Right kidney (tissue), 1 donor: Measurements from ENCODE around the gene CPNE7.
"Not testable (repeated sequence)": the region's sequence is repeated elsewhere in the genome, so short reads cannot be mapped to it uniquely, and the experiment has no call there.

Experiments
- DNase-seq: peaks from one replicate; pipeline ENCODE4 v3.0.0-alpha.2; 2016

The CPNE7 gene

GRCh38 chr16:89567656-89568594, 7.6 kb upstream of the CPNE7 start:
- DNase-seq, result no peak

GRCh38 chr16:89569506-89570341, 5.8 kb upstream of the CPNE7 start:
- DNase-seq, result no peak

DNA sequence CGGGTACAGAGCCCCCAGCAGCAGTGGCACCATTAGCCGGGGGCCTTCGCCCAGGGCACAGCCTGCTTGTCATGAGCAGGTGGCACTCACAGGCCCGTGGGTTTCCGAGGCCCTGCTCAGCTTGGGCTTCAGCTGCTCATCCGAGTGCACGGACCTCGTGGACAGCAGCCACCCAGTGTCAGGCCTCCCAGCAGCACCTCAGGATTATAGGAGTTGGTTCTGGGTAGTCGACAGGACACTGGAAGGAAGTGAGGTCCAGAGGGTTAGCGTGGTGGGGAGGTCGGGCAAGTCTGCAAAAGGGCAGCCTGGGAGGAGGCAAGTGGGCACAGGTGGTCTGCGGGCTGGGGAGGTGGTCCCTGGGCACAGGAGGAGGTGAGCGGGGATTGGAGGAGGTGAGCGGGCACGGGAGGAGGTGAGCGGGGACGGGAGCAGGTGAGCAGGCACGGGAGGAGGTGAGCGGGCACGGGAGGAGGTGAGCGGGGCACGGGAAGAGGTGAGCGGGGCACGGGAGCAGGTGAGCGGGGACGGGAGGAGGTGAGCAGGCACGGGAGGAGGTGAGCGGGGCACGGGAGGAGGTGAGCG, 5.1 kb upstream of the CPNE7 start:
- DNase-seq, result no peak

DNA sequence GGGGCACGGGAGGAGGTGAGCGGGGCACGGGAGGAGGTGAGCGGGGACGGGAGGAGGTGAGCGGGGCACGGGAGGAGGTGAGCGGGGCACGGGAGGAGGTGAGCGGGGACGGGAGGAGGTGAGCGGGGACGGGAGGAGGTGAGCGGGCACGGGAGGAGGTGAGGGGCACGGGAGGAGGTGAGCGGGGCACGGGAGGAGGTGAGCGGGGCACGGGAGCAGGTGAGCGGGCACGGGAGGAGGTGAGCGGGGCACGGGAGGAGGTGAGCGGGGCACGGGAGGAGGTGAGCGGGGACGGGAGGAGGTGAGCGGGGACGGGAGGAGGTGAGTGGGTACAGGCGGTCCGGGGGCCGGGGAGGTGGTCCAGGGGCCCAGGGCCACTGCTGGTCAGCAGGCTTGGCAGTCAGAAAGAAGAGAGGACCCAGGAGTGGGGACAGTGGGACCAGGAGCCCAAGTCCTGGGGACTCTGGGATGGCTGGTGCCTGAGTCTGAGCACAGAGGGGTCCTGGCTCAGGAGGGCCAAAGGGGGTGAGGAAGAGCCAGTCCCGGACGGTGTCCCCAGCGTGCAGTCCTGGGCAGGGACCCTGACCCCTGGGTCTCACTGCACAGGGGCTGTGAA, 4.5 kb upstream of the CPNE7 start:
- not testable (repeated sequence) for DNase-seq

- no peak for DNase-seq
Observed at GRCh38 chr16:89571636-89572035, 3.9 kb upstream of the CPNE7 start.

DNA sequence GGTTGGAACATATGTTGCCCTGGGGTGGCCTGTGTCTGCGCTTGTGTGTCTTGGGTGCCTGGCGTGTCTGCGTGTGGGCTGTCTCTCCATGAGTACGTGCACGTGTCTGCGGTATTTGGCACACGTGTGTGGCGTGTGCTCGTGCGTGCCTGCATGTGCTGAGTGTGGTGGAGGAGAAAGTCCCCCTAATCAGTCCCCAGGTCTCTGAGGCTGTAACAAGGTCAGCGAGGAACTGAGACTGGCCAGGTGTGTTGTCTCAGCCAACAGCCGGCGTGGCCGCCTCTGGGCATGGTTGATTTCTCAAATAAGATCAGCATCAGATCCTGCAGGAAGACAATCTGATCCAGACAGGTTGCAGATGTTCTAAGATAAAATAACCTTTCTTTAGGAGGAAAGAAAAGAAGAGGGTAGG, 3.5 kb upstream of the CPNE7 start:
- peak; percentile 21 for DNase-seq

DNA sequence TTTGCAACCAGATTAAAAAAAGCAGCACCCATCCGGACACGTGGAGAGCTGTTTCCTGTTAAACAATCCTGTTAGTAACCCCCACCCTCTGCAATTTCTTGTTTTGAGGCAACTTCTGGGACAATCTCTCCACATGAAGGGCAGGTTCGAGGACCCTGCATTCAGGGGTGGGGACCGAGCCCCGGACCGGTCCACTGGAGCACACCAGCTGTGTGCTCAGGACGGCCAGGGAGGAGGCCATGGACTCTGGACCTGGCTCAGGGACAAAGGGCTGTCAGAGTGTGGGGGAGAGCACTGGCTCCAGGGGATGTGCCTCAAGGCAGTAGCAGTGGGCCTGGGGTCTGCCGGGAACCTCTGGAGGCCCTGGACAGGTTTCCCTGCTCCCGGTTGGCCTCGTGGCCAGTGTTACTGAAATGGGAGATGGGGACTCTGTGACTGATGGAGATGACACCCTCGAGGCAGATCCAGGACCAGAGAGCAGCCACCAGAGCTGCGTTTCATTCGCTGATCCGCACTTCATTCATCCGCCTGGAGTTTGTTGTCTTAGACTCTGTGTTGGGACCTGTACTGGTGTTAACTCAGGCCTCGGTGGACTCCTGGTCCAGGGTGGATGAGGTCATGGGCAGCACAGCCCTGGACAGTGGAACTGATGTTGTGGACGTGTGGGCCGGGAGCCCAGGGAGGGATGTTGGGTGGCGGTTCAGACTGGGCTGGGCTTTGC, 2.9 kb upstream of the CPNE7 start:
- DNase-seq, result peak; percentile 35

- no peak for DNase-seq
Observed at GRCh38 chr16:89573826-89574680, 1.5 kb upstream of the CPNE7 start.

- DNase-seq, result peak; percentile 71
Observed at GRCh38 chr16:89574681-89575246, 794 bp upstream of the CPNE7 start.

GRCh38 chr16:89576153-89577054, 846 bp downstream of the CPNE7 start:
- no peak for DNase-seq

DNA sequence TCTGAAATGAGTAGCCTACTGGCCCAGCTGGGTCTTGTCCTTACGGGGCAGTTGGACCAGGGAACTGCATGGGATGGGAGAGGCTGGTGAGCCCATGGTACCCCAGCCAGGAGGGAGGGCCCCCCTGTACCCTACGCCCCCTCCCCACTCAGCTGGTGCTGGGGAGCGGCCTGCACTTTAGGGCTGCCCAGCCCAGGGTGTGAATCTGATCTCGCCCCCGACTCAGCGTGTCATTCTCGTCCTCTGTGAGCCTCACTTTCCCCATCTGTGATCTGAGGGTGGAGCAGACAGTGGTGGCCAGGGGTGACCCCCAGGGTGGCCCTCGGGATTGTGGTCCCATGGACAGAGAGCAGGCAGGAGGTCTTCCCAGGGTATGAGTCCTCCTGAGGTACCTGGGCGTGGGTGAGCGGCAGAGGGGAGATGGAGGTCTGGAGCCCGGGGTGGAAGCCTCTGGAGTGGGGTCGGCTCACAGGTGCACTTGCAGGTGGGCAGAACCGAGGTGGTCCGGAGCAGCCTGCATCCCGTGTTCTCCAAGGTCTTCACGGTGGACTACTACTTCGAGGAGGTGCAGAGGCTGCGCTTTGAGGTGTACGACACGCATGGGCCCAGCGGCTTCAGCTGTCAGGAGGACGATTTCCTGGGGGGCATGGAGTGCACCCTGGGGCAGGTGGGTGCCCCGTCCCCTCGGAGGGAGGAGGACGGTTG, 1.6 kb downstream of the CPNE7 start:
- DNase-seq, result no peak

DNA sequence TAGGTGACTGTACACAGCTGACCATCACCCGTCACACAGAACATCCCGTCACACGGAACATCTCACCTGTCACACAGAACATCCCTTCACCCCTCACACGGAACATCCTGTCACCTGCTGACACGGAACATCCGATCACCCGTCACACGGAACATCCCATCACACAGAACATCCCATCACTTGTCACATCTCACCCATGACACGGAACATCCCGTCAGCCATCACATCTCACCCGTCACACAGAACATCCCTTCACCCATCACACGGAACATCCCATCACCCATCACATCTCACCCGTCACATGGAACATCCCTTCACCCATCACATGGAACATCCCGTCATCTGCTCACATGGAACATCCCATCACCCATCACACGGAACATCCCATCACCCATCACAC, 3.8 kb downstream of the CPNE7 start:
- no peak for DNase-seq

- DNase-seq, result no peak
Observed at GRCh38 chr16:89581045-89581695, 5.6 kb downstream of the CPNE7 start.

DNA sequence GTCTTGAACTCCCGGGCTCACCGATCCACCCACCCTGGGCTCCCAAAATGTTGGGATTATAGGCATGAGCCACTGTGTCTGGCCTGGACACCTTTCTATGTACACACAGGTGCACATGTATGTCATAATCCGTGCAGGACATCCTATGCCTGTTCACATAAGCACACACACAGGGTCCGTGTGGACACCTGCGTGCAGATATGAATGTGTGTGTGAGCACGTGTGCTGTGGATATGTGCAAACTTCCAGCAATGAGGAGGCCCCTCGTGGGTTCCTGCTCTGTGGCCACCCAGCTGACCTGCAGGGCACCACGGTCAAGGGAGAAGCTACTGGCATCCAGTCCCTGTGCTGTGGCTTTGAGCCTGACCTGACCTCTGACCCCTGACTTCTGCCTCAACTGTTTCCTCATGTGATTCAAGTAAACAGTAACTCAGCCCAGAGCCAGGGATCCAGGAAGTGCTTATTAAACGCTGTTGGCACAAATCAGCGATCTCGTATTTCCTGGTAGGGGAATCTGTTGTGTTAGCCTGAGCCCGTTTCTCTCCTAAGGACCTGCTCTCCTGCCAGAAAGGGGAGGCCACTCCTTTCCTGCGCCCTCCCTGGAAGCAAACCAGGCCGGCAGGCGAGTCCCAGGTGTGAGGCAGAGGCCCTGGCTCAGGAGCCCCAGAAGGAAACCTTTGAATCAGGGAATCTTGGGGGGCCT, 6.5 kb downstream of the CPNE7 start:
- DNase-seq, result no peak

- no peak for DNase-seq
Observed at GRCh38 chr16:89582614-89583196, 7.1 kb downstream of the CPNE7 start.

- DNase-seq, result no peak
Observed at GRCh38 chr16:89583197-89583894, 7.8 kb downstream of the CPNE7 start.
